GM12874 (cell line): ENCODE results near the gene PIN1.

Experiments
- CTCF ChIP-seq: IDR thresholded peaks from 2 replicates; pipeline ENCODE4 v1.5.1; 2011; ENCODE audit warnings: low read depth, mild to moderate bottlenecking, control low read depth, low read length, moderate library complexity; ENCODE audit not compliant: insufficient read depth

The PIN1 gene

GRCh38 chr19:9863759-9864158 lies 28.6 kb downstream of the PIN1 start:
- TF ChIP-seq CTCF: no peak

- TF ChIP-seq CTCF: no peak
These were observed 30.8 kb downstream of the PIN1 start for GRCh38 chr19:9865732-9866501.

GRCh38 chr19:9868983-9869617 lies 34.0 kb downstream of the PIN1 start:
- no peak for TF ChIP-seq CTCF

- no peak for TF ChIP-seq CTCF
These were observed 36.7 kb downstream of the PIN1 start for GRCh38 chr19:9871626-9872338.

GRCh38 chr19:9872618-9873242 lies 37.6 kb downstream of the PIN1 start:
- no peak for TF ChIP-seq CTCF

GRCh38 chr19:9875031-9875627 lies 40.0 kb downstream of the PIN1 start:
- no peak for TF ChIP-seq CTCF

GRCh38 chr19:9875796-9876195 lies 40.7 kb downstream of the PIN1 start:
- no peak for TF ChIP-seq CTCF
